Measurements from ENCODE around the gene KRT75. TPM values are rescaled to one million over a fixed set of nuclear protein-coding genes. Genes with fewer than 3 reads are reported as not detected.
"Not testable (repeated sequence)": the region's sequence is repeated elsewhere in the genome, so short reads cannot be mapped to it uniquely, and the experiment has no call there.

Gene KRT75
- total RNA-seq, 3 donors from 2014 or later = not detected

GRCh38 chr12:52415870-52416750 is 18.1 kb downstream of the KRT75 start:
- Mint-ChIP-seq H3K9me3 (no peaks in the 10 kb centered on the region), H3K4me3 (no peak overlapping the region), H3K36me3 (ENCODE audit: insufficient read depth) (no peaks in the 10 kb centered on the region), H3K27me3 (ENCODE audit: low read depth) (peaks cover 3% of the 10 kb centered on the region), H3K4me1 (ENCODE audit: low read depth) (no peaks in the 10 kb centered on the region)
- ATAC-seq = no peak
- no peak for DNase-seq

- no peaks in the 10 kb centered on the region for H3K9me3 Mint-ChIP-seq
- no peak overlapping the region for H3K4me3 Mint-ChIP-seq
- peaks cover 3% of the 10 kb centered on the region for H3K27me3 Mint-ChIP-seq (ENCODE audit: low read depth)
- H3K4me1 Mint-ChIP-seq (ENCODE audit: low read depth) = no peaks in the 10 kb centered on the region
- H3K36me3 Mint-ChIP-seq (ENCODE audit: insufficient read depth) = no peaks in the 10 kb centered on the region
- no peak for DNase-seq
- ATAC-seq = no peak
Measured at GRCh38 chr12:52414936-52415335, 19.2 kb downstream of the KRT75 start.

- ATAC-seq (no peak), DNase-seq (no peak)
- Mint-ChIP-seq H3K4me3 (no peak overlapping the region), H3K27me3 (ENCODE audit: low read depth) (peaks cover 3% of the 10 kb centered on the region), H3K36me3 (ENCODE audit: insufficient read depth) (no peaks in the 10 kb centered on the region), H3K9me3 (no peaks in the 10 kb centered on the region), H3K4me1 (ENCODE audit: low read depth) (no peaks in the 10 kb centered on the region)
Measured at GRCh38 chr12:52413782-52414345, 20.3 kb downstream of the KRT75 start.

- Mint-ChIP-seq H3K4me3 (no peak overlapping the region), H3K4me1 (ENCODE audit: low read depth) (no peaks in the 10 kb centered on the region), H3K27me3 (ENCODE audit: low read depth) (peaks cover 3% of the 10 kb centered on the region), H3K9me3 (no peaks in the 10 kb centered on the region), H3K36me3 (ENCODE audit: insufficient read depth) (no peaks in the 10 kb centered on the region)
- DNase-seq (no peak), ATAC-seq (no peak)
Measured at GRCh38 chr12:52413202-52413601, 21.0 kb downstream of the KRT75 start.

GRCh38 chr12:52411815-52412214 is 22.4 kb downstream of the KRT75 start:
- DNase-seq = no peak
- no peaks in the 10 kb centered on the region for H3K4me1 Mint-ChIP-seq (ENCODE audit: low read depth)
- no peak overlapping the region for H3K4me3 Mint-ChIP-seq
- no peaks in the 10 kb centered on the region for H3K36me3 Mint-ChIP-seq (ENCODE audit: insufficient read depth)
- H3K9me3 Mint-ChIP-seq = no peaks in the 10 kb centered on the region
- peaks cover 3% of the 10 kb centered on the region for H3K27me3 Mint-ChIP-seq (ENCODE audit: low read depth)
- ATAC-seq = no peak

- H3K9me3 Mint-ChIP-seq; H3K27me3 Mint-ChIP-seq (ENCODE audit: low read depth): not testable (repeated sequence)
Measured at GRCh38 chr12:52410589-52411248, 23.5 kb downstream of the KRT75 start.

GRCh38 chr12:52407918-52408317 is 26.3 kb downstream of the KRT75 start:
- H3K9me3 Mint-ChIP-seq = no peaks in the 10 kb centered on the region
- H3K36me3 Mint-ChIP-seq (ENCODE audit: insufficient read depth) = no peaks in the 10 kb centered on the region
- DNase-seq (no peak), ATAC-seq (no peak)
- H3K27me3 Mint-ChIP-seq (ENCODE audit: low read depth) = no peaks in the 10 kb centered on the region
- H3K4me1 Mint-ChIP-seq (ENCODE audit: low read depth) = no peaks in the 10 kb centered on the region
- no peak overlapping the region for H3K4me3 Mint-ChIP-seq

More at GRCh38 chr12:52410589-52411248, 23.5 kb downstream of the KRT75 start:
- H3K36me3 Mint-ChIP-seq (ENCODE audit: insufficient read depth); H3K4me1 Mint-ChIP-seq (ENCODE audit: low read depth); ATAC-seq; DNase-seq; H3K4me3 Mint-ChIP-seq: not testable (repeated sequence)

- ATAC-seq (no peak), DNase-seq (no peak)
- no peaks in the 10 kb centered on the region for H3K4me1 Mint-ChIP-seq (ENCODE audit: low read depth)
- no peaks in the 10 kb centered on the region for H3K9me3 Mint-ChIP-seq
- no peak within 1 kb of the TSS for H3K4me3 Mint-ChIP-seq
- H3K36me3 Mint-ChIP-seq (ENCODE audit: insufficient read depth) = no peaks in the 10 kb centered on the region
- H3K27me3 Mint-ChIP-seq (ENCODE audit: low read depth) = peaks cover 2% of the 10 kb centered on the region
Measured at GRCh38 chr12:52405922-52406385, 28.2 kb downstream of the KRT75 start, which contains the start of gene KRT82. Gene KRT82, minus strand, starts transcription at chr12:52406335. Its CDS starts 58 bp downstream, at chr12:52406277.

GRCh38 chr12:52404951-52405350 is 29.2 kb downstream of the KRT75 start:
- ATAC-seq (no peak), DNase-seq (no peak)
- Mint-ChIP-seq H3K36me3 (ENCODE audit: insufficient read depth) (no peaks in the 10 kb centered on the region), H3K27me3 (ENCODE audit: low read depth) (peaks cover 6% of the 10 kb centered on the region), H3K4me3 (no peak overlapping the region), H3K4me1 (ENCODE audit: low read depth) (no peaks in the 10 kb centered on the region), H3K9me3 (no peaks in the 10 kb centered on the region)

GRCh38 chr12:52403561-52403960 is 30.6 kb downstream of the KRT75 start:
- H3K4me1 Mint-ChIP-seq (ENCODE audit: low read depth) = no peaks in the 10 kb centered on the region
- H3K36me3 Mint-ChIP-seq (ENCODE audit: insufficient read depth) = no peaks in the 10 kb centered on the region
- no peak overlapping the region for H3K4me3 Mint-ChIP-seq
- DNase-seq (no peak), ATAC-seq (no peak)
- H3K9me3 Mint-ChIP-seq = no peaks in the 10 kb centered on the region
- peaks cover 13% of the 10 kb centered on the region for H3K27me3 Mint-ChIP-seq (ENCODE audit: low read depth)

- ATAC-seq = no peak
- Mint-ChIP-seq H3K9me3 (no peaks in the 10 kb centered on the region), H3K4me1 (ENCODE audit: low read depth) (no peaks in the 10 kb centered on the region), H3K27me3 (ENCODE audit: low read depth) (peaks cover 13% of the 10 kb centered on the region), H3K36me3 (ENCODE audit: insufficient read depth) (no peaks in the 10 kb centered on the region), H3K4me3 (no peak overlapping the region)
- no peak for DNase-seq
Measured at GRCh38 chr12:52402873-52403540, 31.2 kb downstream of the KRT75 start.

- no peak overlapping the region for H3K4me3 Mint-ChIP-seq
- ATAC-seq = no peak
- no peaks in the 10 kb centered on the region for H3K36me3 Mint-ChIP-seq (ENCODE audit: insufficient read depth)
- H3K9me3 Mint-ChIP-seq = no peaks in the 10 kb centered on the region
- no peaks in the 10 kb centered on the region for H3K4me1 Mint-ChIP-seq (ENCODE audit: low read depth)
- peaks cover 13% of the 10 kb centered on the region for H3K27me3 Mint-ChIP-seq (ENCODE audit: low read depth)
- DNase-seq = no peak
Measured at GRCh38 chr12:52402377-52402776, 31.8 kb downstream of the KRT75 start.

- peaks cover 13% of the 10 kb centered on the region for H3K27me3 Mint-ChIP-seq (ENCODE audit: low read depth)
- H3K4me3 Mint-ChIP-seq = no peak overlapping the region
- no peaks in the 10 kb centered on the region for H3K9me3 Mint-ChIP-seq
- no peak for DNase-seq
- H3K4me1 Mint-ChIP-seq (ENCODE audit: low read depth) = no peaks in the 10 kb centered on the region
- H3K36me3 Mint-ChIP-seq (ENCODE audit: insufficient read depth) = no peaks in the 10 kb centered on the region
- ATAC-seq = no peak
Measured at GRCh38 chr12:52401926-52402325, 32.2 kb downstream of the KRT75 start.

- DNase-seq = no peak
- no peaks in the 10 kb centered on the region for H3K36me3 Mint-ChIP-seq (ENCODE audit: insufficient read depth)
- ATAC-seq = no peak
- no peak overlapping the region for H3K4me3 Mint-ChIP-seq
- H3K9me3 Mint-ChIP-seq = no peaks in the 10 kb centered on the region
- H3K27me3 Mint-ChIP-seq (ENCODE audit: low read depth) = peaks cover 13% of the 10 kb centered on the region
- no peaks in the 10 kb centered on the region for H3K4me1 Mint-ChIP-seq (ENCODE audit: low read depth)
Measured at GRCh38 chr12:52401526-52401925, 32.6 kb downstream of the KRT75 start.
